ENCODE data around the gene DYNLL1. TPM values are rescaled to one million over a fixed set of nuclear protein-coding genes. Genes with fewer than 3 reads are reported as not detected.
A peak's percentile ranks its signal among the peaks of the same experiment; 100 is the strongest.
"Not testable (repeated sequence)": the region's sequence is repeated elsewhere in the genome, so short reads cannot be mapped to it uniquely, and the experiment has no call there.

Gene DYNLL1
- total RNA-seq (ENCODE audit: unreplicated experiment): 392 TPM
- long read RNA-seq, transcript DYNLL1-207 (2 exons, 719 nt): minor isoform, 5 of 97 reads
- long read RNA-seq, transcript DYNLL1-201 (3 exons, 720 nt): major isoform, 81 of 97 reads
- long read RNA-seq, transcript DYNLL1-202 (3 exons, 697 nt): minor isoform, 6 of 97 reads
- long read RNA-seq, partial matches to known transcripts: 1 of 97 reads
- long read RNA-seq, other reads (novel, unspliced or antisense): 0 of 97 reads

DNA sequence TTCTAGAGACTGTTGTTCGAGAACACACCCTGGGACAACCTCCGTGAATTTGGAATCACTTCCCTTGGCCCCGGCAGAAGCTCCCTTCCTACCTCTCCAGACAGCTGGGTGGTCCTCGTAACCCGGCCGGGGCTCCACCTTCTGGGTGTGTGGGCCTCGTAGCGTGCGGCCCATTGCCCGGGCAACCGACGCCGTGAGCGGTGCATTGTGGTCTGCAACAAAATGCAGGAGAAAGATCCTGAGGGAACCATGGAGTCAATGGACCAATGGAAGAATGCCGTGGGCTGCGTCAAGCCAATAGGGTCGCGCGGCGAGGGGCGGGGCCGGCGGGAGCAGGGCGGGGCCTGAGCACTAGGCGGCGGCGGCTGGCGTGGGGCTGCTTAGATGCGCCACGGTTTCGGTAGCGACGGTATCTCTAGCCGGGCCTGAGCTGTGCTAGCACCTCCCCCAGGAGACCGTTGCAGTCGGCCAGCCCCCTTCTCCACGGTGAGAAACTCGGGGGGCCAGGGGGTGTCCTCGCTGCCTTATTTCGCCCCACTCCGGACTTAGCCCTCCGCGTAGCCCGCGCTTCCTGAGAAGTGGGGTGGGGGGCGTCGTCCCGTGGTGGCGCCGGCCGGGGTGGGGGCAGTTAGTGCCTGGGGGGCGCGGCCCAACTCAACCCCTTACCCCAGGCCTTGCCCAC is at the start of gene DYNLL1:
Gene DYNLL1, plus strand, starts transcription at position 383 of the 682 bp plus-strand sequence. CDS start 309 bp downstream, outside the sequence.
- H3K9me3 Mint-ChIP-seq (ENCODE audit: unreplicated experiment): no peaks in the 10 kb centered on the region
- peaks cover 21% of the 10 kb centered on the region for H3K36me3 Mint-ChIP-seq (ENCODE audit: low read depth, unreplicated experiment)
- TF ChIP-seq, protein P1, sequence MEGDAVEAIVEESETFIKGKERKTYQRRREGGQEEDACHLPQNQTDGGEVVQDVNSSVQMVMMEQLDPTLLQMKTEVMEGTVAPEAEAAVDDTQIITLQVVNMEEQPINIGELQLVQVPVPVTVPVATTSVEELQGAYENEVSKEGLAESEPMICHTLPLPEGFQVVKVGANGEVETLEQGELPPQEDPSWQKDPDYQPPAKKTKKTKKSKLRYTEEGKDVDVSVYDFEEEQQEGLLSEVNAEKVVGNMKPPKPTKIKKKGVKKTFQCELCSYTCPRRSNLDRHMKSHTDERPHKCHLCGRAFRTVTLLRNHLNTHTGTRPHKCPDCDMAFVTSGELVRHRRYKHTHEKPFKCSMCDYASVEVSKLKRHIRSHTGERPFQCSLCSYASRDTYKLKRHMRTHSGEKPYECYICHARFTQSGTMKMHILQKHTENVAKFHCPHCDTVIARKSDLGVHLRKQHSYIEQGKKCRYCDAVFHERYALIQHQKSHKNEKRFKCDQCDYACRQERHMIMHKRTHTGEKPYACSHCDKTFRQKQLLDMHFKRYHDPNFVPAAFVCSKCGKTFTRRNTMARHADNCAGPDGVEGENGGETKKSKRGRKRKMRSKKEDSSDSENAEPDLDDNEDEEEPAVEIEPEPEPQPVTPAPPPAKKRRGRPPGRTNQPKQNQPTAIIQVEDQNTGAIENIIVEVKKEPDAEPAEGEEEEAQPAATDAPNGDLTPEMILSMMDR (IDR thresholded peaks at IDR 0.05; ENCODE audit: unreplicated experiment): no peak
- H3K4me3 Mint-ChIP-seq (ENCODE audit: unreplicated experiment): peak within 1 kb of the TSS; percentile 99
- peak within 1 kb of the TSS; percentile 90 for H3K27ac Mint-ChIP-seq (ENCODE audit: unreplicated experiment)
- H3K4me1 Mint-ChIP-seq (ENCODE audit: unreplicated experiment): peaks cover 22% of the 10 kb centered on the region
- peak; percentile 98 for DNase-seq (ENCODE audit: low spot score)
- peaks cover 5% of the 10 kb centered on the region for H3K27me3 Mint-ChIP-seq (ENCODE audit: unreplicated experiment)

DNA sequence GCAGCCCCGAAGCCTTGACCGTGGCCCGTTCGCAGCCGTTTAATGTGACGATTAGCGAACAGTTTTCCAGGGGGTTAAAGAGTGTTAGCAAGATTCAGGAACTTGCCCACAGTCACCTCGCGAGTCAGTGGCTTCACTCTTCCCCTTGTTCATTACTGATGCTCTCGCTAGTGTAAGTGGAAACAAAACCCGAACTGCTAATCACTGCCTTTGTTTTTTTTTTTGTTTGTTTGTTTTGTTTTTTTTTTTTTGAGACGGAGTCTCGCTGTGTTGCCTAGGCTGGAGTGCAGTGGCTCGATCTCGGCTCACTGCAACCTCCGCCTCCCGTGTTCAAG is 49.1 kb upstream of the DYNLL1 start:
- Mint-ChIP-seq H3K4me1 (ENCODE audit: unreplicated experiment) (peaks cover 17% of the 10 kb centered on the region), H3K4me3 (ENCODE audit: unreplicated experiment) (peak overlapping the region; percentile 100), H3K36me3 (ENCODE audit: low read depth, unreplicated experiment) (peaks cover 15% of the 10 kb centered on the region), H3K27ac (ENCODE audit: unreplicated experiment) (peak overlapping the region; percentile 64)
- not testable (repeated sequence) for H3K9me3 Mint-ChIP-seq (ENCODE audit: unreplicated experiment); H3K27me3 Mint-ChIP-seq (ENCODE audit: unreplicated experiment); DNase-seq (ENCODE audit: low spot score)

DNA sequence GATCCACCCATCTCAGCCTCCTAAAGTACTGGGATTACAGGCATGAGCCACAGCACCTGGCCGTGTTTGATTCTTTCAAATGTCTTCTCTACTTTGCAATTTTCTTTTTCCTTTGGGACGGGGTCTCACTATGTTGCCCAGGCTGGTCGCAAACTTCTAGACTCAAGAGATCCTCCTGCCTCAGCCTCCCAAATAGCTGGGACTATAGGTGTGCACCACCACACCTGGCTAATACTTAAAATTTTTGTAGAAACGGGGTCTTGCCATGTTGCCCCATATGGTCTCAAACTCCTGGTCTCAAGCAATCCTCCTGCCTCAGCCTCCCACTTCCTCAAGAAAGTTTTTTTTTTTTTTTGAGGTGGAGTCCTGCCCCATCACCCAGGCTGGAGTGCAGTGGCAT is 47.9 kb upstream of the DYNLL1 start:
- peaks cover 17% of the 10 kb centered on the region for H3K4me1 Mint-ChIP-seq (ENCODE audit: unreplicated experiment)
- no peak for DNase-seq (ENCODE audit: low spot score)
- H3K27me3 Mint-ChIP-seq (ENCODE audit: unreplicated experiment): peaks cover 7% of the 10 kb centered on the region
- H3K27ac Mint-ChIP-seq (ENCODE audit: unreplicated experiment): no peak overlapping the region
- H3K4me3 Mint-ChIP-seq (ENCODE audit: unreplicated experiment): no peak overlapping the region
- H3K36me3 Mint-ChIP-seq (ENCODE audit: low read depth, unreplicated experiment): peaks cover 15% of the 10 kb centered on the region
- TF ChIP-seq, protein P1 (IDR thresholded peaks at IDR 0.05; ENCODE audit: unreplicated experiment): no peak
- H3K9me3 Mint-ChIP-seq (ENCODE audit: unreplicated experiment): no peaks in the 10 kb centered on the region

DNA sequence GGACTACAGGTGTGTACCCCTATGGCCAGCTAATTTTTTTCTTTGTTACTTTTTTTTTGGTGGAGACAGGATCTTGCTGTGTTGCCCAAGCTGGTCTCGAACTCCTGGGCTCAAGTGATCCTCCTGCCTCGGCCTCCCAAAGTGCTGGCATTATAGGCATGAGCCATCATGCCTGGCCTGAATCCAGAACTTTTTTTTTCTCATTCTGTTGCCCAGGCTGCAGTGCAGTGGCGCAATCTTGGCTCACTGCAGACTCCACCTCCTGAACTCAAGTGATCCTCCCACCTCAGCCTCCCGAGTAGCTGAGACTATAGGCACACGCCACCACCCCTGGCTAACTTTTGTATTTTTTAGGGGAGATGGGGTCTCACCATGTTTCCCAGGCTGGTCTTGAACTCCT is 43.4 kb upstream of the DYNLL1 start:
- H3K9me3 Mint-ChIP-seq (ENCODE audit: unreplicated experiment); H3K36me3 Mint-ChIP-seq (ENCODE audit: low read depth, unreplicated experiment); DNase-seq (ENCODE audit: low spot score); H3K4me3 Mint-ChIP-seq (ENCODE audit: unreplicated experiment); H3K27ac Mint-ChIP-seq (ENCODE audit: unreplicated experiment); H3K27me3 Mint-ChIP-seq (ENCODE audit: unreplicated experiment); H3K4me1 Mint-ChIP-seq (ENCODE audit: unreplicated experiment): not testable (repeated sequence)

DNA sequence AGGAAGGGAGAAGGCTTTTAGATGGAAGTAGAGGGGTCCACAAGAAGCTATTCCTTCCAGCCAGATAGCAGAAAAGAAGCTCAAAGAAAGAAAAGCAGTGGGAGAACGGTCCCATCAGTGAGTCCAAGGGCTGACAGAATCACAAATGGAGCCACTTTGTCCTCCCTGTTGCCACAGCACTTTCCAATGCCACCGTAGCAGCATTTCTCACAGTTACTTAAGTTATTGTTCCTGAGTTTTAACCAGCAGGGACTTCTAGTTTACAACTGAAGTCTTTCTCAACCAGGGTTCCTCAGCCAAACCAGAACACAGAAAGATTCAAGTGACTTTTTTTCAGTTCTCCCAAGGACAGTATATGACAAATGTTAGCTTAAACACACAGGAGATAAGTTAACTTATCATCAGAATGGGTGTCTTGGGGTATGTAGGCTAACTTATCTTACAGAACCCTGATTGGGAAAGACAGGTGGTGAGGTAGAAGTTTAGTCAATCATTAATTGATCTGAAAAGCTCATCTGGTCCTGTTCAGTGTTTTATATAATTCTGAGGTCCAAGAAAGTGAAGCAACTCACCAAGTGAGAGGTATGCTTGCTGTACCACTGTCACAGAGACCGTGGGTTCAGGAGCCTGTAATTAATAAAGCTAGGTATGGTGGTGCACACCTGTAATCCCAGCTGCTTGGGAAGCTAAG is 42.7 kb upstream of the DYNLL1 start:
- no peaks in the 10 kb centered on the region for H3K9me3 Mint-ChIP-seq (ENCODE audit: unreplicated experiment)
- no peaks in the 10 kb centered on the region for H3K4me1 Mint-ChIP-seq (ENCODE audit: unreplicated experiment)
- H3K27me3 Mint-ChIP-seq (ENCODE audit: unreplicated experiment): peaks cover 1% of the 10 kb centered on the region
- TF ChIP-seq, protein P1 (IDR thresholded peaks at IDR 0.05; ENCODE audit: unreplicated experiment): no peak
- peaks cover 7% of the 10 kb centered on the region for H3K36me3 Mint-ChIP-seq (ENCODE audit: low read depth, unreplicated experiment)
- no peak overlapping the region for H3K27ac Mint-ChIP-seq (ENCODE audit: unreplicated experiment)
- no peak for DNase-seq (ENCODE audit: low spot score)
- H3K4me3 Mint-ChIP-seq (ENCODE audit: unreplicated experiment): no peak overlapping the region

DNA sequence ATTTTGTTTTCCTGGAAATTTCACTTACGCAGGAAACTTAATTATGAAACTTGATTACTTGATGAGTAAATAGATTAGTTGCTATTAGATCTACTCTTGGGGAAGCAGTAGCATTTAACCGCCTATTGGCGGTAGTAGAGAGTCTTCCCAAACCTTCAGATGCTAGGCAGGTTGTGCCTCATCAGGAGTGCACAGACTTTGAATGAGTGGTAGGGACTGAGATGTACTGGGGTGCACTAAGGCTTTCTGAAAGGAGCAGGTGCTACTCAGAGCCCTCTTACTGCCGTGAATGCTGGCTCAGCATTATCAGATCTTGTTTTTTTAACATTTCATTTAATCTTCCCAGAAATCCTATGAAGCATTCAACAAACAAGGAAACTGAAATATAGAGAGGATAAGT is 41.9 kb upstream of the DYNLL1 start:
- TF ChIP-seq, protein P1 (IDR thresholded peaks at IDR 0.05; ENCODE audit: unreplicated experiment): peak; percentile 39
- H3K27ac Mint-ChIP-seq (ENCODE audit: unreplicated experiment): no peak overlapping the region
- H3K36me3 Mint-ChIP-seq (ENCODE audit: low read depth, unreplicated experiment): peaks cover 11% of the 10 kb centered on the region
- H3K4me3 Mint-ChIP-seq (ENCODE audit: unreplicated experiment): no peak overlapping the region
- no peak for DNase-seq (ENCODE audit: low spot score)
- H3K4me1 Mint-ChIP-seq (ENCODE audit: unreplicated experiment): no peaks in the 10 kb centered on the region
- no peaks in the 10 kb centered on the region for H3K9me3 Mint-ChIP-seq (ENCODE audit: unreplicated experiment)
- peaks cover 1% of the 10 kb centered on the region for H3K27me3 Mint-ChIP-seq (ENCODE audit: unreplicated experiment)

Measured in endothelial cell (in vitro differentiated cells).